ENCODE results near the gene SEMA6B. TPM values are rescaled to one million over a fixed set of nuclear protein-coding genes. Genes with fewer than 3 reads are reported as not detected.

The SEMA6B gene
- total and polyA plus RNA-seq, 10 of the 15 experiments (the other 5 are each of a cell fraction or from before 2014, with no cell fraction given), result 0.13 TPM; not detected in 9

DNA sequence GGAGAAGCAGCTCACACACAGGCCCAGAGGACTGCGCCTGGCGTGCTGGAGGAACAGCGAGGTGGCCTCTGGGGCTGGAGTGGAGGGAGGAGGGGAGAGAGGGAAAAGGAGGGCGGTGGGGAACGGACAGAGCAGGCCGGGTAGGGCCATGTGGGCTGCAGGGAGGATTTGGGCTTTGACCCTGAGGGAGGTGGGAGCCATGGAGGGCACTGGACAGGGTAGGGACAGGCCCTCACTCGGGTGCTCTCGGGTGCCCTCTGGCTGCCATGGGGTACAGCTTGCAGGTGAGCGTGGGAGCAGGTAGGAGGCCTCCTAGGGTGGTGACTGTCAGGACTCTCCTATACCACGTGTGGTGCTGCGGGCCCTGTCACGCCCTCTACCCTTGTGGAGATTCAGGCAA, 64.0 kb downstream of the SEMA6B start:
- POLR2A ChIA-PET, result no interaction called here
- CTCF ChIA-PET, result interaction anchor here (0.6 to 1.3 kb wide), 2 partner anchors 21 to 30 kb away, joined by 3 read pairs; no protein-coding TSS in a partner anchor
- intact Hi-C loops (cut with micrococcal nuclease; ENCODE audit: unreplicated experiment), result no loop called here
- ATAC-seq (peak; percentile 83), DNase-seq (ENCODE audit: low read depth, low spot score) (no peak), FAIRE-seq (no peak)
- H3K27me3 ChIP-seq (replicated peaks in 1 of 2; ENCODE audit: control insufficient read depth in 2 of 2, insufficient read depth in 2 of 2, low read length in 1 of 2), result no peaks in the 10 kb centered on the region
- no peak overlapping the region for H2AFZ ChIP-seq (ENCODE audit: control insufficient read depth, low read depth, low read length)
- H3K27ac ChIP-seq (ENCODE audit: control insufficient read depth, insufficient read depth), result no peak overlapping the region
- TF ChIP-seq CTCF (IDR thresholded peaks at IDR 0.05 in 2 of 3, conservative IDR thresholded peaks at IDR 0.05 in 1 of 3; ENCODE audit: control insufficient read depth in 2 of 3, extremely low read depth in 1 of 3, insufficient read depth in 1 of 3, low read depth in 3 of 3, low read length in 3 of 3), result peak; percentile 19 to 65 (median 41); a peak in 5 of 6 replicates
- no peak for TF ChIP-seq NR2F1 (conservative IDR thresholded peaks at IDR 0.05)
- H3K4me3 ChIP-seq, result no peak overlapping the region
- H3K9ac ChIP-seq (ENCODE audit: control insufficient read depth, insufficient read depth, low read length), result no peak overlapping the region
- no peak overlapping the region for H3K4me2 ChIP-seq (ENCODE audit: control insufficient read depth, insufficient read depth)
- no TSS peak for BruUV-seq (replicated peaks)
- no peaks in the 10 kb centered on the region for H3K9me3 ChIP-seq (replicated peaks; ENCODE audit: control insufficient read depth, insufficient read depth, low read length)
- H4K20me1 ChIP-seq (ENCODE audit: control insufficient read depth, insufficient read depth), result no peaks in the 10 kb centered on the region
- H3K4me1 ChIP-seq (ENCODE audit: control insufficient read depth, insufficient read depth, low read length), result no peaks in the 10 kb centered on the region
- 55% methylated on average over 12 of the region's 12 CpGs for WGBS (ENCODE audit: insufficient coverage, insufficient replicate concordance, low lambda C conversion rate, missing lambda C conversion rate)
- RAD21 ChIA-PET (ENCODE audit: unreplicated experiment), result no interaction called here
- in situ Hi-C loops (cut with MboI), result no loop called here
- SMC1A ChIA-PET (ENCODE audit: uncharacterized antibody, unreplicated experiment), result no interaction called here
- H3K79me2 ChIP-seq (ENCODE audit: control insufficient read depth, insufficient read depth, low read length), result no peaks in the 10 kb centered on the region
- H3K36me3 ChIP-seq (ENCODE audit: control insufficient read depth in 2 of 2, insufficient read depth in 2 of 2, low read length in 1 of 2), result peaks cover 7 to 17% of the 10 kb centered on the region in 2 experiments; a peak in 3 of 4 replicates

- Histone ChIP-seq H3K4me1 (ENCODE audit: control insufficient read depth, insufficient read depth, low read length) (no peaks in the 10 kb centered on the region), H2AFZ (ENCODE audit: control insufficient read depth, low read depth, low read length) (no peak overlapping the region), H3K79me2 (ENCODE audit: control insufficient read depth, insufficient read depth, low read length) (no peaks in the 10 kb centered on the region), H3K9me3 (replicated peaks; ENCODE audit: control insufficient read depth, insufficient read depth, low read length) (no peaks in the 10 kb centered on the region), H4K20me1 (ENCODE audit: control insufficient read depth, insufficient read depth) (no peaks in the 10 kb centered on the region), H3K9ac (ENCODE audit: control insufficient read depth, insufficient read depth, low read length) (no peak overlapping the region), H3K27ac (ENCODE audit: control insufficient read depth, insufficient read depth) (no peak overlapping the region), H3K4me3 (no peak overlapping the region), H3K4me2 (ENCODE audit: control insufficient read depth, insufficient read depth) (no peak overlapping the region), H3K36me3 (ENCODE audit: control insufficient read depth in 2 of 2, insufficient read depth in 2 of 2, low read length in 1 of 2) (peaks cover 7 to 17% of the 10 kb centered on the region in 2 experiments; a peak in 3 of 4 replicates), H3K27me3 (replicated peaks in 1 of 2; ENCODE audit: control insufficient read depth in 2 of 2, insufficient read depth in 2 of 2, low read length in 1 of 2) (no peaks in the 10 kb centered on the region)
- intact Hi-C loops (cut with micrococcal nuclease; ENCODE audit: unreplicated experiment), result no loop called here
- no peak for ATAC-seq
- RAD21 ChIA-PET (ENCODE audit: unreplicated experiment), result interaction anchor here (0.6 kb wide), 1 partner anchor 1124 kb away, joined by 3 read pairs; no protein-coding TSS in a partner anchor
- DNase-seq (ENCODE audit: low read depth, low spot score), result no peak
- POLR2A ChIA-PET, result no interaction called here
- in situ Hi-C loops (cut with MboI), result no loop called here
- FAIRE-seq, result no peak
- CTCF ChIA-PET, result interaction anchor here (0.6 to 1.3 kb wide), 4 partner anchors 21 to 228 kb away, joined by 3 read pairs; no protein-coding TSS in a partner anchor
- SMC1A ChIA-PET (ENCODE audit: uncharacterized antibody, unreplicated experiment), result no interaction called here
- no TSS peak for BruUV-seq (replicated peaks)
- WGBS (ENCODE audit: insufficient coverage, insufficient replicate concordance, low lambda C conversion rate, missing lambda C conversion rate), result 98% methylated on average over 7 of the region's 8 CpGs
- TF ChIP-seq ZZZ3 (IDR thresholded peaks at IDR 0.05; ENCODE audit: control insufficient read depth, insufficient read length, low read depth) (no peak), ATF7 (IDR thresholded peaks at IDR 0.05; ENCODE audit: low read depth) (no peak), RBBP5 (conservative IDR thresholded peaks at IDR 0.05) (no peak), FOS (IDR thresholded peaks at IDR 0.05; ENCODE audit: borderline replicate concordance, extremely low read depth, insufficient read length) (no peak), HDAC2 (IDR thresholded peaks at IDR 0.05) (no peak), RELB (IDR thresholded peaks at IDR 0.05; ENCODE audit: low read depth) (no peak), EP300 (IDR thresholded peaks at IDR 0.05; ENCODE audit: borderline replicate concordance in 1 of 2, control insufficient read depth in 1 of 2, low read depth in 2 of 2, low read length in 2 of 2) (no peak), ZNF687 (IDR thresholded peaks at IDR 0.05) (no peak)
Measured at GRCh38 chr19:4494691-4495064, 64.8 kb downstream of the SEMA6B start.

Measured in GM12878 (cell line).